Stimulated activated CD8-positive, alpha-beta memory T cell treated with anti-CD3 and anti-CD28 coated beads, Interleukin-12 subunit alpha, Interleukin-12 subunit beta, amount 100 ng/mL, for 4 hours (primary cell): ENCODE data around the gene HSBP1L1.

Experiments
- DNase-seq: peaks from one replicate; pipeline ENCODE4 v3.0.0-alpha.2; 2020; ENCODE audit warnings: low read depth

Gene HSBP1L1

GRCh38 chr18:79961527-79962291, 2.7 kb upstream of the HSBP1L1 start:
- no peak for DNase-seq

- no peak for DNase-seq
Observed at GRCh38 chr18:79962311-79962710, 2.1 kb upstream of the HSBP1L1 start.

GRCh38 chr18:79962835-79963657, 1.4 kb upstream of the HSBP1L1 start:
- no peak for DNase-seq

GRCh38 chr18:79963658-79964329, 649 bp upstream of the HSBP1L1 start:
- DNase-seq = no peak

GRCh38 chr18:79965119-79965902, 868 bp downstream of the HSBP1L1 start:
- no peak for DNase-seq

- DNase-seq = no peak
Observed at GRCh38 chr18:79970419-79971133, 6.1 kb downstream of the HSBP1L1 start.

GRCh38 chr18:79971211-79971952, 6.9 kb downstream of the HSBP1L1 start:
- no peak for DNase-seq

- DNase-seq = no peak
Observed at GRCh38 chr18:79971986-79972385, 7.5 kb downstream of the HSBP1L1 start.

GRCh38 chr18:79972720-79973119, 8.3 kb downstream of the HSBP1L1 start:
- no peak for DNase-seq

GRCh38 chr18:79973517-79973916, 9.1 kb downstream of the HSBP1L1 start:
- DNase-seq = no peak

- DNase-seq = no peak
Observed at GRCh38 chr18:79974025-79974654, 9.7 kb downstream of the HSBP1L1 start.

GRCh38 chr18:79975043-79975442, 10.6 kb downstream of the HSBP1L1 start:
- no peak for DNase-seq

- no peak for DNase-seq
Observed at GRCh38 chr18:79975985-79976680, 11.7 kb downstream of the HSBP1L1 start.

GRCh38 chr18:79979843-79980242, 15.4 kb downstream of the HSBP1L1 start:
- DNase-seq = no peak

- no peak for DNase-seq
Observed at GRCh38 chr18:79980585-79980984, 16.1 kb downstream of the HSBP1L1 start.

GRCh38 chr18:79982736-79983135, 18.3 kb downstream of the HSBP1L1 start:
- DNase-seq = no peak

GRCh38 chr18:79983253-79983652, 18.8 kb downstream of the HSBP1L1 start:
- no peak for DNase-seq

- no peak for DNase-seq
Observed at GRCh38 chr18:79983793-79984192, 19.4 kb downstream of the HSBP1L1 start.

GRCh38 chr18:79985172-79985571, 20.7 kb downstream of the HSBP1L1 start:
- no peak for DNase-seq
